GM04503 (cell line): ENCODE results near the gene IRAK3.

Experiments
- DNase-seq: peaks from one replicate; pipeline ENCODE4 v3.0.0-alpha.2; 2012; ENCODE audit warnings: low read depth

Gene IRAK3, protein sequence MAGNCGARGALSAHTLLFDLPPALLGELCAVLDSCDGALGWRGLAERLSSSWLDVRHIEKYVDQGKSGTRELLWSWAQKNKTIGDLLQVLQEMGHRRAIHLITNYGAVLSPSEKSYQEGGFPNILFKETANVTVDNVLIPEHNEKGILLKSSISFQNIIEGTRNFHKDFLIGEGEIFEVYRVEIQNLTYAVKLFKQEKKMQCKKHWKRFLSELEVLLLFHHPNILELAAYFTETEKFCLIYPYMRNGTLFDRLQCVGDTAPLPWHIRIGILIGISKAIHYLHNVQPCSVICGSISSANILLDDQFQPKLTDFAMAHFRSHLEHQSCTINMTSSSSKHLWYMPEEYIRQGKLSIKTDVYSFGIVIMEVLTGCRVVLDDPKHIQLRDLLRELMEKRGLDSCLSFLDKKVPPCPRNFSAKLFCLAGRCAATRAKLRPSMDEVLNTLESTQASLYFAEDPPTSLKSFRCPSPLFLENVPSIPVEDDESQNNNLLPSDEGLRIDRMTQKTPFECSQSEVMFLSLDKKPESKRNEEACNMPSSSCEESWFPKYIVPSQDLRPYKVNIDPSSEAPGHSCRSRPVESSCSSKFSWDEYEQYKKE

DNA sequence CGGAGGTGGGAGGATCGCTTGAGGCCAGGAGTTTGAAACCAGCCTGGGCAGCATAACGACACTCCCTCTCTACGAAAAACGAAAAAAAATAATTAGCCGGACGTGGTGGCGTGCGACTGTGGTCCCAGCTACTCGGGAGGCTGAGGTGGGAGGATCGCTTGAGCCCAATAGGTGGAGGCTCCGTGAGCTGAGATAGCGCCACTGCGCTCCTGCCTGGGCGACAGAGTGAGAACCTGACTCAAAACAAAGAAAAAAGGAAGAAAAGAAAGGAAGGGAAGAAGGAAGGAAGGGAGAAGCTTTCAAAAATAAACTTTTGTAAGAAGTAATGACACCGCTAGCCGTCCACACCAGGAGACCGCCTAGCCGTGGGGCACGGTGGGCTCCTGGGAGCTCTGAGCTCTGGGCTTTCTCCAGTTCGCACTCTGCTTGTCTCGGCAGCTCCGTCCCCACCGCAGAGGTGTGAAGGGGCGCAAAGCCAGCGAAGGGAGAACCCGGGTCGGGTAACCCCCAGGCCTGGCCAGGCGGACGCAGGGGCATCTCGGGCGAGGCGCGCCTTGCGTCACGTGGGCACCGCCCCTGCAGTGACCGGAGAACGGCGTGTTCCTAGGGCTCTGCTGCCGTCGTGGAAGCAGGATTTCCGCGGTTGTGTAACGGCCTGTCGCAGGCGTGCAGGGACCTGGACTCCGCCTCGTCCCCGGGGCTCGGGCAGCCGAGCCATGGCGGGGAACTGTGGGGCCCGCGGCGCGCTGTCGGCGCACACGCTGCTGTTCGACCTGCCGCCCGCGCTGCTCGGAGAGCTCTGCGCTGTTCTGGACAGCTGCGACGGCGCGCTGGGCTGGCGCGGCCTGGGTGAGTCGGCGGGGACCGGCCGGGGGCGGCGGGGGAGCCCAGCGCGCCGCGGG lies at the start of gene IRAK3:
TSS of gene IRAK3 (plus strand) at position 631 of the 902 bp plus-strand sequence. CDS start at position 717, 86 bp downstream.
- no peak for DNase-seq

DNA sequence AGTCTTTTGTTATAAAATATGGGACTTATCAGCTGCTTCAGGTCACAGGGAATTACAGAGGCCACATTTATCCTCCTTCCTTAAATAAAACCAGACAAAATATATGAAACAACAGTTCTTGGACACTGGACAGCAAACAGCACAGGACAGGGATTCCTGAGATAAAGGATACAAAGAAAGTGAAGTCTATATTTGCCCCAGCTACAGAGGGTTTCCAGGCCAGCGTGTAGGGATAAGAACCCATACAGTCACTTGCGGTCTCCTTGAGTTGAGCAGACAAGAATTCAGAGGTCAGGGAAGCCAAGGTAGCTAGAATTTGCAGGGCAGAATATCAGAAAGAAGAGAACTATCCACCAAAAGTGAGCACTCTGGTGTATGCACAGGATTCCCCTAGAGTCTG lies 49.7 kb upstream of the IRAK3 start:
- no peak for DNase-seq

DNA sequence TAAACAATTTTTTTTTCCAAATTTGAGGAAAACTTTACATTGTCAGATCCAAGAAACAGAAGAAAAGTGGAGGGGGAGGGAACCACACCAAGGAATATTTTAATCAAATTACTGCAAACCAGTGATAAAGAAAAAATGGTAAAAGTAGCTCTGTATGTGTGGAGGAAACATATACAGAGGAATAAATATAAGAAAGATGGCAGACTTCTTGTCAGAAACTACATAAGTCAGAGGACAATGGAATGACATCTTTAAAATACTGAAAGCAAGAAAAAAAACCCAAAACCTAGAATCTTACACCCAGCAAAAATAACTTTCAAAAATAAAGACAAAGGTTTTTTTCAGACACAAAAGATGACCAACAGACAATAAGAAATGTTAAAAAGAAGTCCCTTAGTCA lies 48.3 kb upstream of the IRAK3 start:
- no peak for DNase-seq

DNA sequence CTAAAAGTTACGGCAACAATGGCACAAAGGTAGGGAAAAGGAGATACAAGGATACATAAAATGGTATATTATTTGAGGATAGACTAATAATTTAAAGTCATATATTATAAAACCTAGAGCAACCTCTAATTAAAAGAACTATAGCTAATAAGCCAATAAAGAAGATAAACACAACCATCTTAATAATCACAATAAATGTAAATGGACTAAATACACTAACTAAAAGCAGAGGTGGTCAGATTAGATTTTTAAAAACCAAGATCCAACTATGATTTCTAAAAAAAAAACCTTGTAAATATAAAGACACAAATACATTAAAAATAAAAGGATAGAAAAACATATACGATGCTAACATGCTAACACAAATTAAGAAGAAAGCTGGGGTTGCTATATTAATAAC lies 47.7 kb upstream of the IRAK3 start:
- no peak for DNase-seq

DNA sequence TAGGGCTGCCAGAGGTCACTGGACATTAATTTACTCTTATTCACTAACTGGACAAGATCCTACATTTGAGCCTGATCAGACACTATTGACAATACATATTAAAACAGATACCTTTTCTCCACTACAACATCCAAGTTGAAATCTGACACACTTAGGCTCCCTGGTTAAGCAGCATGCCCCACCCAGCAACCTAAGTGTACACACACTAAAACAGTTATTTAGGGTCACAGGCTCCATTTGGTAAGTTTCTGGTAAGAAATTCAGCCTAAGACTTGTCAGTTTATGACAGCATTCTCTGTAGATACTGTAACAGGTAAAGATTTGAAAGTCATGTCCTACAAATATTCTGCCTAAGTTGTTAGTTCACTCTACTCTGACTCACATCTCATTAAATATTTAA lies 46.2 kb upstream of the IRAK3 start:
- DNase-seq = no peak

DNA sequence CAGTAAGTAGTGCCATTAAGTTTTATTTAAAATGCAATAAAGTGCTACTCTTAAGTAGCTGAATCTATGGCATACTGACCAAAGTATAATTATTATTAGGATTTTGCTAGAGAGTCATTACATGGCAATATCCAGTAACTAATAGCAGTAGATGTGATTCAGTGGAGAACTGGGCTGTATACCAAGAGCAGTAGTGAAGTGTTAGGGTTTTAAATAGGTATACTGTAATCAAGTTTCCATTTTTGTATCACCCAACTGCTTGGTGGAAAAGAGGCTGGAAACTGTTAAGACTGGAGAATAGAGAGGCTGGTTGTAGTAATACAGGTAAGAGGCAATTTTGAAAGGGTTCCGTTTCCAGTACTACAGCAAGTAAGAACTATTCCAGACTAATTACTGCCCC lies 45.1 kb upstream of the IRAK3 start:
- DNase-seq = no peak

DNA sequence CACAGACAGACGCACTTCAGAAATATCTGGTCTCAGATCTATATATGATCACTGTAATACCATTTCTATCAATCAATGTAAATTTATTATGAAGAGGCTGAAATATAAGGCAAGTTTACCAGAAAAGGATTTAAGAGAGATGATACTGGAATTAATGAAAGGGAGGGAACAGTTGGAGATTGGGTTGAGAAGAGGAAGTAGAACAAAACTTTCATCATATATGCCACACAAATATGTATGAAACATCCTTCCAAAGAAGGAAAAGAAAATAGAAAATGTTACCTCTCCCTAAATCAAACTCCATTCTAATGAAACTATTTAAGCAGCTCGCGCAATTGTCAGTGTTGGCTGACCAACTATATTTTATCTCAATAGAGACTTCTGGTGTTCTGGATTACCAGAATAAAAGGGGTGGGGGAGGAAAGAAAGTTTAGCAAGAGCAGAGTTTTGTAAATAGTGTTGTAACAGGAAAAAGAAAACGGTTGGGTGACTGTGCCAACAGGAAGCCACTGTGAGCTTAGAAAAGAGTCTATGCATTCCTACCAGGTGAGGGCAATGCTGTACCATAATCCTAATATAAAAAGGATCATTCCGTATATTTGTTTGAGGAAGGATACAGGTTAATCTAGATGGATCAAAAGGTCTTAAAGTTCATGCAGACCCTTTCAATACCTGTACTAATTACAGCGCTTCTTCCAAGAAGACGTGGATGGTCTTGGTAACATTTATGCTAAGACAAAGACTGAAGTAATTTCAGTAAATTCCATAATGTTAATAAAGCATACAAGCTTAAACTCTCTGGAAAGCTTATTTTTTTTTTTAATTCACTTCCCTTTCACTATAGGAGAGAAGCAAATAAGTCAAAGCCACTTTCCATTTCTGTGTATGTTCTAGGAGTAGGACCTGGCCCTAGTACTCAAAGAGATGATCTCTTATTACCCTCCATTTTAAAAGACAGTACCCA lies 43.9 kb upstream of the IRAK3 start:
- DNase-seq = no peak

DNA sequence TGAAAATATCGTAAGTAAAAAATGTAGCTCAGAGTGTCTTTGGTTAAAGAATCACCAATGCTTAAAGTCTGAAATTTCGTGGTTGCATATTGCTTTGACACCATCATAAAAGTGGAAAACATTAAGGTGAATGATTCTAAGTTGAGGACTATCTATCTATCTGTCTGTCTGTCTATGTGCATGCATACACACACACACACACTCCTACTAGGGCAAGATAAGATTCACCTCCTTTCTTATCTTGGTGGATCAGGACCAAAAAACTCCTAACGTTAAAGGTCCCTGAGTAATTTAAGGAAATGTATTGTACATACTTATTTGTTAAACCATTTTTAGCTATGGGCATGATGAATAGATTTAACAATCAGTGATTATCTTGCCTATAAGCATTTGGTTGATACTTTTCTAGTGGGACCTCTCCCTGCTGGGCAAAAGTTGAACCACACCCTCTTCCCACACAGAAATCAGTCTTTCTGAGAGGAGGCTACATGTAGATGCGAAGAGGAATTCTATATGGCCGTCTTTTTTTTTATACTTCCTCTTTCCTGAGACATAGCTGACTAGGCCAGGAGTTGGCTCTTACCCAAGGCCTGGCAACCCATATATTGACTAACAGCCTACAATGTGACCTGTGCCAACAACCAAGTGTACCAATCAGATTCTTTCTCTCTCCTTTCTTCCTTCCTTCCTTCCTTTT lies 39.2 kb upstream of the IRAK3 start:
- DNase-seq = no peak

DNA sequence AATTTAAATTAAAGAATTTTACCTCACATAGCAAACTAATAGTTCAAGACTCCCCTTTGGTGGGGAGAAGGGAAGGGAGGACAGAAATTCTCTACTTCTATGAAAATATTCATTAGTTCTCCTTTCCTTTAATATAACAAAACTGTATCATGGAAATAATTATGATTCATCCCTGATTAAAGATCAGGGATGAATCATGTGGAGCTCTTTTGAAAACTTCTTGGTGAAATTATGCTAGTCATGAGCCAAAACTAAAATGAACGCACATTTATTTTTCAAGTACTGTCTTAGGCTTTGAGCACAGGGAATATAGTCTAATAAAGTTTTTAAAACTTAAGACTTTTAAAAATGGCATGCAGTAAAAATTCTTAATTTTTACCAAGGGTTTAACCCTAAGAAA lies 36.3 kb upstream of the IRAK3 start:
- DNase-seq = no peak

DNA sequence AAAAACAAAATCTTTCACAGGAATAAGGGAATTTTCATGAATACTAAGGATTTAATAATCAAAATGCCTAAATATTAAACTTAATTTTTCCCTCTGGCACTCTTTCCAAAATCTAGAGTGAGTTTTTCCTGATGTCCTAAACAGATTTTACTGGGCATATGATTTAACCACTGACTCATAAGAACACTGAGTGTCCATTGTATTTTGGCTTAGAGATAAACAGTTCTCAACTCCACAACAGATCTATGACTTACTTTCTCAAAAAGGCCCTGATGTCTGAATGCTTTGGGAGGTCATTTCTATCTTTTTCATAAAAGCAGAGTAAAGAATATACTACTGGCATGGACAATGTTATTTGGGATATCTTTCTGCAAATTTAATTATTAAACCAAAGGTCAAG lies 34.2 kb upstream of the IRAK3 start:
- no peak for DNase-seq

DNA sequence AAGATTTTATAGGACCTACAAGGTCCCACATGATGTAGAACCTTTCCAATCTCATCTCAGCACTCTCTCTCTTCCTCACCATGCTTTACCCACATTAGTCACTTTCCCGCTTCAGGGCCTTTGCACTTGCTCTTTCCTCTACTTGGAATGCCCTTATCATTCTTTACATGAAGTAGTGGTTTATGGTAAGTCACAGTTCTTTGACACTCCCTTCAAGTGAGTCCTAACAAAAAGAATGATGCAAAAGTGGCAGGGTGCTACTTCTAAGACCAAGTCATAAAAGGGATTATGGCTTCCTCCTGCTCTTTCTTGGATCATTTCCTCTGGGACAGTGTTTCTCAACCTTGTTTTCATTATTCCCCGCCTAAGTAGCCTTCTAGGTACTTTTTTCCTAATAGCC lies 32.4 kb upstream of the IRAK3 start:
- no peak for DNase-seq

DNA sequence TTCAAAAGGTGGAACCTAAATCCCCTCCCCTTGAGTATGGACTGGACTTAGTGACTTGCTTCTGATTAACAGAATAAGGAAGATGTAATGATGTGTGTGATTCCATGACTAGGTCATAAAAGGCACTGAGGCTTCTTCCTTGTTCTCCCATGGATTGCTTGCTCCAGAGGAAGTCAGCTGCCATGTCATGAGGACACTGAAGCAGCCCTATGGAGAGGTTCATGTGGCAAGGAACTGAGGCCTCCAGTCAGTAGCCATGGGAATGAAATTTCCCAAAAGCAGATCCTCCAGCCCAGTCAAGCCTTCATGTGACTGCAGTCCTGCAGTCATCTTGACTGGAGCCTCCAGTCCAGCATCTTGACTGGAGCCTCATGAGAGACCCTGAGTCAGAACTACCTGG lies 29.9 kb upstream of the IRAK3 start:
- no peak for DNase-seq

DNA sequence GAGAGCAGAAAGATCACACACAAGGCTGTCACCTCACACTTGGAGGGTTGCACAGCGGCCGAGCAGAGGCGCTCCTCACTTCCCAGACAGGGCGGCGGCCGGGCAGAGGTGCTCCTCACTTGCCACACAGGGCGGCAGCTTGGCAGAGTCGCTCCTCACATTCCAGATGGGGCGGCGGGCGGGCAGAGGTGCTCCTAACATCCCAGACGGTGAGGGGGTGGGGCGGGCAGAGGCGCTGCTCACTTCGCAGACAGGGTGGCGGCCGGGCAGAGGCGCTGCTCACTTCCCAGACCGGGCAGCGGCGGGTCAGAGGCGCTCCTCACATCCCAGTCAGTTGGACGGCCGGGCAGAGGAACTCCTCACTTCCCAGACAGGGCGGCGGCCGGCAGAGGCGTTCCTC lies 28.3 kb upstream of the IRAK3 start:
- DNase-seq = no peak

DNA sequence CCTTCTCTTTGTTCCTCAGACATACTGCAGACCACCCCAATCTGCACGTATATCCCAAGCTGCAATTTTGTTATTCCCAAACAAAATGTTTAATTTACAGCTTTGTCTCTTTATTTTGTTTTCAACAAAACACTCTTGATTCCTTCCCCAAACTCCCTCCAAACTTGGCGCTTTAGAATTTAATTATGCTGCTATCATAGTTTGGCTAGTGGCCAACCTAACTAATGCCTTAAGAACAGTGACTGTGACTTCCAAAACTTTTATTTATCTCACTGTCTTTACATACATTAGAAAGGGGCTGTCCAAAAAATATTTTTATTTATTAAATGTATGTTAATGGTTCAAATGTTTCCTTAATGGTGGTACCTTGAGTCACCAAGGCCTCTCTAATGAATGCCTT lies 26.3 kb upstream of the IRAK3 start:
- no peak for DNase-seq

DNA sequence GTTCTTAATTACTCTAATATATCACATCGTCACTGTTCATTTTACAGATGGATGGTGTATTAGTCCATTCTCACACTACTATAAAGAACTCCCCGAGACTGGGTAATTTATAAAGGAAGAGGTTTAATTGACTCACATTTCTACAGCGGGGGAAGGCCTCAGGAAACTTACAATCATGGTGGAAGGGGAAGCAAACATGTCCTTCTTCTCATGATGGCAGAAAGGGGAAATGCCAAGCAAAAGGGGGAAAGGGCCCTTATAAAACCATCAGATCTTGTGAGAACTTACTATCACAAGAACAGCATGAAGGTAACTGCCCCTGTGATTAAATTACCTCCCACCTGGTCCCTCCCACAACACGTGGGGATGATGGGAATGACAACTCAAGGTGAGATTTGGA lies 25.7 kb upstream of the IRAK3 start:
- DNase-seq = no peak

DNA sequence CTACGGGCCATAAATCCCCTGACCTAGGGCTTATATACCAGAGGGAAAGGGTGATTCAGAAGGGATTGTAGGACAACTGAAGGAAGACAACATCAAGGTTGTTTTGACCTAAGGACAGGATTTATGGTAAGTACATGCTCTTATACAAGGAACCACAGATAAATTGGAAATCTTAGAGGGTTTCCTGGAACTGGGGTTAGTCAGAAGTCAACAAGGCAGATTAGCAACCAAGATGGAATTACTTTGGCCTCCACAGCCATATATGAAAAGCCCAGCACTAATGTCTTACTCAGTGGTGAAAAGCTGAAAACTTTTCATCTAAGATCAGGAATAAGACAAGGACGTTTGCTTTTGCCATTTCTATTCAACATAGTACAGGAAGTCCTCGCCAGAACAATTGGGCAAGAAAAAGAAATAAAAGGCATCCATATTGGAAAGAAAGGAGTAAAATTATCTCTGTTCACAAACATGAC lies 24.6 kb upstream of the IRAK3 start:
- no peak for DNase-seq

DNA sequence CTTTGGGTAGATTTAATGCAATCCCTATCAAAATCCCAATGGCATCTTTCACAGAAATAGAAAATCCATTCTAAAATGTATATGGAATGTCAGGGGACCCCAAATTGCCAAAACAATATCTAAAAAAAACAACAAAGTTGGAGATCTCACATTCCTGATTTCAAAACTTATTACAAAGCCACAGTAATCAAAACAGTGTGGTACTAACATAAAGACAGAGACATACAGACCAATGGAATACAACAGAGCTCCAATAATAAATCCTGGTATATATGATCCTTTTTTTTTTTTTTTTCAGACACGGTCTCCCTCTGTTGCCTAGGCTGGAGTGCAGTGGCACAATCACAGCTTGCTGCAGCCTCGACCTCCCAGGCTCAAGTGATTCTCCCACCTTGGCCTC lies 23.9 kb upstream of the IRAK3 start:
- DNase-seq = no peak

DNA sequence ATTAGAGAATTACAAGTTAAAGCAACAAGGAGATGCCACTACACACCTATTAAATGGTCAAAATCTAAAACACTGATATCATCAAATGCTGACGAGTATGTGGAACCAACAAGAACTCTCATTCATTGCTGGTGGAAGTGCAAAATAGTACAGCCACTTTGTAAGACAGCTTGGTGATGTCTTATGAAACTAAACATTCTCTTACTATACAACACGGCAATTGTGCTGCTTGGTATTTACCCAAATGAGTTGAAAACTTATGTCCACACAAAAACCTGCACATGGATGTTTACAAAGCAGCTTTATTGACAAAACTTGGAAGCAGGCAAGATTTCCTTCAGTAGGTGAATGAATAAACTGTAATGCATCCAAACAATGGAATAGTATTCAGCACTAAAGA lies 22.5 kb upstream of the IRAK3 start:
- DNase-seq = no peak

DNA sequence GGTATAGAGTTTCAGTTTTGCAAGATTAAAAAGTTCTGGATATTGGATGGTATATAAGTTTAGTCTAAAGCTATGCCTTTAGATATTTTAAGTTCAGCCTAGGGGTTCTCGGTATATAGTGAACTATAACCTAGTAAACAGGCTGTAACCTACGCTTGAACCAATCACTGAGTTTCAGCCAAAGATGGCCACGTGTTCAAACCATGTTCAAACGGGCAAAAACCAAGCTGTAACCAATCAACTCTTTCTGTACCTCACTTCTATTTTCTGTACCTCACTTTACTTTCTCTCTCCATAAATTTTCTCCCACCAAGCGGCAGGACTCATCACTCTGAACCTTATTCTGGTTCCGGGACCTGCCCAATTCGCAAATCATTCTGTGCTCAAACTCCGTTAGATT lies 20.6 kb upstream of the IRAK3 start:
- no peak for DNase-seq

DNA sequence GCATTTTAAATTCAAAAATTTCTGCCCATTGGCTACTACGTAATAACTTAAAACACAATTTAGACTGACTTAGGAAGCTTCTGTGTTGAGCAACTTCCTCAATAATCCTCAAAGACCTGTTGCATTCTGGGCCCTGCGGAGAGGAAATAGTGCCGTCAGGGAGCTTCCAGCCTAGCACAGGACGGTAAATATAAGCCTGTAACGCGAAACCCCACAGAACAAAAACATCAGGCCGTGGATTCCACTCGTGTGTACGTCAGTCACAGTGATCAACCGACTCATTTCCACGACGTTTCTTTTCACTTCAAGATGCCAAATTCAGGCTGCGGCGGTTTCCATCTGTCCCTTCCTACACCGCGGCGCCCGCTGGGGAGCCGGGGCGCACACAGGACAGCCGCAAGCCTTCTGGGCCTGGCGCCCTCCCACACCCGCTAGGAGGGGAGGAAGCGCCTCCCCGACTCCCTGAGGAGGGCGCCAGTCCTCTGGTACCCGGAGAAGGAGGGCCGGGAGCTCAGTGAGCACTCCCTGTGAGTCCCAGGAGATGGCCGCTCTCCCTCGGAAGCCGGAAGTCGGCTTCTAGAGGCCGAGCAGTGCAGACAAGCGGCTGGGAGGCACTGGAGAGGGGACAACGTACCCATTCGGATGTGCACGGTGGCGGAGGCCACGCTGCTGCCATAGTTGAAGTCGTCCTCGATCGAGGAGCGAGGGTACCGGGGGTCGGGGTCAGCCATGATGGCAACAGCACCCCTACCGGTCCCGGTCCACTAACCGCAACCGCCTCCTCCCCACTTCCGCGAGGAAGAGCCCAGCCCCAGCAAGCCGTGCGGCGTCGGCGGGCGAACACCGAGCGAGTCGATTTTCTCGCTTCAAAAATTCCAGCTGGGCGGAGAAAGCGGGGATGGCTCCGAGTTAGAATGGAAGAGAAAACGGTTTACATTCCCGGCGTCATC lies 19.5 kb upstream of the IRAK3 start, which contains the start of gene TMBIM4:
TSS of gene TMBIM4 (minus strand) at position 776 of the 950 bp plus-strand sequence. CDS start at position 731, 45 bp downstream.
- peak; percentile 85 for DNase-seq
